Urinary bladder (tissue), 4 donors: ENCODE data around the gene SMIM35. TPM values are rescaled to one million over a fixed set of nuclear protein-coding genes. Genes with fewer than 3 reads are reported as not detected.

Experiments used
- DNase-seq: peaks from one replicate; pipeline ENCODE4 v3.0.0-alpha.2; 2015; ENCODE audit errors: extremely low spot score
- H3K27ac ChIP-seq: one replicate; pipeline ENCODE4 v1.5.1; 2013; ENCODE audit warnings: low read depth, mild to moderate bottlenecking, moderate library complexity
- H3K36me3 ChIP-seq: one replicate; pipeline ENCODE4 v1.6.1; 2013; ENCODE audit warnings: mild to moderate bottlenecking, moderate library complexity; ENCODE audit not compliant: insufficient read depth
- H3K4me1 ChIP-seq: one replicate; pipeline ENCODE4 v1.6.1; 2013; ENCODE audit warnings: mild to moderate bottlenecking, moderate library complexity; ENCODE audit not compliant: insufficient read depth
- H3K4me3 ChIP-seq: one replicate; pipeline ENCODE4 v1.5.1; 2013; ENCODE audit warnings: low read depth, low read length
- WGBS: extraction: QIAGEN DNeasy Blood & Tissue Kit; methylation state at CpG from one replicate; pipeline ENCODE4 v1.1.7; 2013; 5-methylcytosine and 5-hydroxymethylcytosine counted together
- polyA plus RNA-seq: library from polyadenylated mRNA; stranded (reverse); fragments of 200-250 nt; gene quantifications from one replicate; pipeline ENCODE4 v1.2.3, GENCODE V29; 2013
- total RNA-seq: library from RNA; depleted of rRNA; stranded (reverse); fragments of >200 nt; gene quantifications from one replicate; pipeline ENCODE4 v1.2.3, GENCODE V29; 2014
- donor health status: healthy with polysubstance abuse.
- donor health status: healthy.

SMIM35 gene
- total and polyA plus RNA-seq, 2 donors, result 0.03 TPM; not detected in 1

DNA sequence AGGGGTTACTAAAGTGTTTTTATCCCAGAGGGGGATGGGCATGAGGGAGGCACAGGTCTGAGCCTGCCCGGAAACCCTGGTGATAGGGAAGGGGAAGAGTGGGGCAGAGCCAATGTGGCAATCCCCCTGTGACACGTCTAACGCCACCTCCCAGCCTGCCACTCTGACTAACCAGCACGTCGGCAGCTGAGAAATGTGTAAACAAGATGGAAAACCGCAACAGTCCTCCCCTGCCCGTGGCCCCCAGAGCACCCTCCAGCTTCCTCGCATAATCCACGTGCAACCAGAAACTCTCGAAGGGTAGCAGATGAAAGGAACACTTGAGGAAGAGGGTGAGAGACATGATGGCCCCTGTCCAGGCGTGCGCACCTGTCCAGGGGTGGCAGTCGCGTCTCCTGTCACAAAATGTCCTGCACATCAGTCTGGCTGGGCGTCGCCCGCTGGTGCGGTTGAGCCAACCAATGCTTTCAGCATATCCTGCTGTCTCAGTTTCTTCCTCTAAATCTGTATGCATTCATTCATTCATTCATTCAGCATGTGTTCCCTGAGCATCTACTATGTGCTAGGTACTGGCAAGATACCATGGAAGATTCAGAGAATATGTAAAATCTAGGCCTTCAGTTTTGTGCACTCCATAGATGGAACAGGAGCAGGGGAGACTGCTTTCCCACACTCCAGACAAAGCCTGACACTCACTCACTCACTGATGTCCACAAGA lies 5.4 kb downstream of the SMIM35 start:
- 63% methylated on average over 18 of the region's 18 CpGs for WGBS
- H3K4me3 ChIP-seq, result no peak overlapping the region
- no peaks in the 10 kb centered on the region for H3K36me3 ChIP-seq
- H3K27ac ChIP-seq, result no peak overlapping the region
- no peaks in the 10 kb centered on the region for H3K4me1 ChIP-seq
- DNase-seq, result no peak

DNA sequence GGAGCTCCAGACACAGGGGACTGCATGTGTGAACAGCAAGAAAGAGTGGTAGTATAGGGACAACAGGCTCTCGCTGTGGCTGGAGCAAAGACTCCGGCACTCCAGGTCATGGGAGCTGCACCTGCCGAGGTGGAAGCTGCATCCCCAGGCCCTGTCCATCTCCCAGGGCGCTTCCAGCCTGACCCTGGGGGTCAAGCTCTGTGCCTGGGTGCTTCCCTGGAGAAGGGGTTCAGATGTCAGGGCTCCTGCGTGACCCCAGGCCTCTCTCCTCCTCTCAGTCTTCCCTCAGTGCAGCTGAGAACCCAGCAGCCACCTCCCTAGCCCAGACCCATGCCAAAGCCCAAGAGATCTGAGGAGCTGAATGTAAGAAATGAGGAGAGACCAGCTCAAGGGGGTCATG lies 6.5 kb downstream of the SMIM35 start:
- 89% methylated on average over 5 of the region's 5 CpGs for WGBS
- Histone ChIP-seq H3K36me3 (no peaks in the 10 kb centered on the region), H3K27ac (peak overlapping the region; percentile 50), H3K4me1 (no peaks in the 10 kb centered on the region), H3K4me3 (no peak overlapping the region)
- DNase-seq, result no peak

- WGBS, result 69% methylated on average over 10 of the region's 10 CpGs
- DNase-seq, result no peak
Measured at GRCh38 chr11:118079491-118079890, 7.3 kb downstream of the SMIM35 start.

GRCh38 chr11:118078911-118079411 lies 7.8 kb downstream of the SMIM35 start:
- Histone ChIP-seq H3K36me3 (no peaks in the 10 kb centered on the region), H3K27ac (peak overlapping the region; percentile 50), H3K4me3 (no peak overlapping the region), H3K4me1 (no peaks in the 10 kb centered on the region)
- DNase-seq, result no peak
- WGBS, result 56% methylated on average over 5 of the region's 5 CpGs

More at GRCh38 chr11:118079491-118079890, 7.3 kb downstream of the SMIM35 start:
- Histone ChIP-seq H3K4me3 (no peak overlapping the region), H3K27ac (peak overlapping the region; percentile 50), H3K4me1 (no peaks in the 10 kb centered on the region), H3K36me3 (no peaks in the 10 kb centered on the region)

- peak within 1 kb of the TSS; percentile 62 for H3K27ac ChIP-seq
- 80% methylated on average over 7 of the region's 7 CpGs for WGBS
Measured at GRCh38 chr11:118076754-118077281, 9.9 kb downstream of the SMIM35 start, which contains the start of gene TMPRSS4. TMPRSS4 (plus strand) TSS chr11:118077078; CDS start chr11:118077303, 225 bp downstream.

DNA sequence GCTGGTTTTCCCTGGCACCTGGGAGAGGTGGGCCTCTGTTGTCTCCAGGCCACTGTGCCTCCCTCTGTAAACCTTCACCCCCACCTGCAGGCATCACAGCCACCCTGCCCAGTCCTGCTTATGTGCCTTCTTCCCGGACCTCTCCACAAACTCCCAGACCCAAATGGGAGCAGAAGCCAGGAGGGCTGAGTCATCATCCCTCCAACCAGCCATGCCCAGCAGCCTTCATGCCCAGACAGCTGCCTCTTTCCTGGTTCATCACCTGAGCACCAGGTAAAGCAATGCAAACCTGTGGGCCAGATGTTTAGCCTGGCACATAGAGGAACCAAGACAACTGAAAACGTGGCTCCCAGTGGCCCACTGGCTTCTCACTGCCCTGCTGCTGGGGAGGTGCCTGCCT lies 12.0 kb downstream of the SMIM35 start:
- Histone ChIP-seq H3K4me1 (no peaks in the 10 kb centered on the region), H3K27ac (peak overlapping the region; percentile 58), H3K36me3 (no peaks in the 10 kb centered on the region), H3K4me3 (no peak overlapping the region)
- DNase-seq, result no peak
- WGBS, result 56% methylated on average over 2 of the region's 2 CpGs

More at GRCh38 chr11:118076754-118077281, 9.9 kb downstream of the SMIM35 start, which contains the start of gene TMPRSS4:
- Histone ChIP-seq H3K4me1 (no peaks in the 10 kb centered on the region), H3K4me3 (peak within 1 kb of the TSS; percentile 24), H3K36me3 (no peaks in the 10 kb centered on the region)
- DNase-seq, result peak; percentile 64

DNA sequence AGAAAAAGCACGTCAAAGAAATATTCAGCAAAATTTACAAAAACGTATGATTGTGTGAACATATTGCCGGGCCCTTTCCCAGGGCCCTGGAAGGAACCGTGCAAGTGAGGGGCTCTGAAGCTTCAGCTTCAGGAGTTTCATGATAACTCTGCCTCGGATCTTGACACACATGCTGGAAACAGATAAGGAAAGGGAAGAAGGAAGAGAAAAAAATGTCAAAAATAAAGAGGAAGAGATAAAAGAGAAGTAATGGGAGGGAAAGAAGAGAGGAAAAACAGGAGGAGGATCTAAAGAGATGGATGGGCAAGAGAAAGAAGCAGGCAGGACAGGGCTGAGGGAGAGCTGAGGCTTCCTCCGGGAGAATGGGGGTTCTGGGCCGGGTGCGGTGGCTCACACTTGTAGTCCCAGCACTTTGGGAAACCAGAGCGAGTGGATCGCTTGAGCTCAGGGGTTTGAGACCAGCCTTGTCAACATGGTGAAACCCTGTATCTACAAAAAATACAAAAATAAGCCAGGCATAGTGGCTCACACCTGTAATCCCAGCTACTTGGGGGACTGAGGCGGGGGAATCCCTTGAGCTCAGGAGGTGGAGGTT lies 12.6 kb downstream of the SMIM35 start:
- no peaks in the 10 kb centered on the region for H3K36me3 ChIP-seq
- DNase-seq, result no peak

GRCh38 chr11:118073554-118073953 lies 13.2 kb downstream of the SMIM35 start:
- 82% methylated on average over 9 of the region's 9 CpGs for WGBS
- no peaks in the 10 kb centered on the region for H3K36me3 ChIP-seq

More for the DNA sequence above, 12.6 kb downstream of the SMIM35 start:
- 83% methylated on average over 11 of the region's 11 CpGs for WGBS
- H3K27ac ChIP-seq, result no peak overlapping the region
- H3K4me1 ChIP-seq, result no peaks in the 10 kb centered on the region
- no peak overlapping the region for H3K4me3 ChIP-seq

GRCh38 chr11:118071416-118072030 lies 15.2 kb downstream of the SMIM35 start:
- DNase-seq, result no peak
- 84% methylated on average over 3 of the region's 3 CpGs for WGBS

More at GRCh38 chr11:118073554-118073953, 13.2 kb downstream of the SMIM35 start:
- Histone ChIP-seq H3K4me1 (no peaks in the 10 kb centered on the region), H3K27ac (no peak overlapping the region), H3K4me3 (no peak overlapping the region)
- no peak for DNase-seq

GRCh38 chr11:118068945-118069612 lies 17.7 kb downstream of the SMIM35 start:
- H3K36me3 ChIP-seq, result no peaks in the 10 kb centered on the region
- H3K4me1 ChIP-seq, result no peaks in the 10 kb centered on the region
- H3K4me3 ChIP-seq, result no peak overlapping the region
- no peak for DNase-seq
- H3K27ac ChIP-seq, result no peak overlapping the region
- 91% methylated on average over 10 of the region's 10 CpGs for WGBS

More at GRCh38 chr11:118071416-118072030, 15.2 kb downstream of the SMIM35 start:
- no peak overlapping the region for H3K27ac ChIP-seq
- H3K4me1 ChIP-seq, result no peaks in the 10 kb centered on the region
- no peaks in the 10 kb centered on the region for H3K36me3 ChIP-seq
- H3K4me3 ChIP-seq, result no peak overlapping the region

DNA sequence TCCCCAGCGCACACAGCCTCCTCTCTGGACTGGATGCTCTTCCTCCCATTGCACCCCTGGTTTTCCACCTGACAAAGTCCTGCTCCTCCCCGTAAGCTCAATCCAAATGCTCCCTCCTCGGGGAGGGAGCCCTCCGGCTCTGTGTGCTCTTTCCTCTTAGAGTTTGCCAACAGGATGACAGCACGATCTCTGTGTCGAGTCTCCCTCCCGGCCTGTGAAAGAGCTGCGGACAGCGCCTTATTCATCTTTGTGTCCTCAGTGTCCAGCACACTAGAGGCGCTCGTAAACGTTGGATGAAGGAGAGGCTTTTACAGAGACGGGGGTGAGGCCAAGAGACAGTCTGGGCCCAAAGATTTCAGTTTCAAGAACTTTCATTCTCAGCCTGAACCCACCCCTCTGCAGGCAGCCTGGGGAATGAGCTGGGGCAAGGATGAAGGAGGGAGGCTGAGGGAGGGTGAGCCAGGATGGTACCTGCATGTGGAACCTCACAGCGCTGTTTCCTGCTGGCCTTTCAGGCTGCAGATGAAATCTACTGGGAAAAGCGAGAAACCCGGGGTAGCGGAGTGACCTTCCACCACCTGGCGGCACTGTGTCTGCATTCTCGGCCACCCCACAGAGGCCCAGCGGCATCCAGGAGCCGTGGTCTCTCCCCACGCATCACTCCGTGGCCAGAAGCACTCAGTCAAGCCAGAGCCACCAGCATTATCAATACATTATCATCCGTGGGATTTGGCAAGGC lies 18.4 kb downstream of the SMIM35 start:
- Histone ChIP-seq H3K27ac (no peak overlapping the region), H3K4me1 (no peaks in the 10 kb centered on the region), H3K36me3 (no peaks in the 10 kb centered on the region), H3K4me3 (no peak overlapping the region)
- 53% methylated on average over 24 of the region's 24 CpGs for WGBS
- no peak for DNase-seq

- Histone ChIP-seq H3K36me3 (no peaks in the 10 kb centered on the region), H3K27ac (no peak overlapping the region), H3K4me1 (no peaks in the 10 kb centered on the region), H3K4me3 (no peak overlapping the region)
- no peak for DNase-seq
- 81% methylated on average over 8 of the region's 8 CpGs for WGBS
Measured at GRCh38 chr11:118067006-118067405, 19.8 kb downstream of the SMIM35 start.
